Neutrophil (primary cell): Measurements from ENCODE around the gene BCCIP.

Experiments
- H3K27ac ChIP-seq: fragments of 200-600 bp; sonication (generic); 2 replicates; pipeline ENCODE4 v1.5.1; 2016; ENCODE audit warnings: mild to moderate bottlenecking, moderate library complexity
- H3K27me3 ChIP-seq: fragments of 200-600 bp; sonication (generic); 2 replicates; pipeline ENCODE4 v1.6.0; 2016; ENCODE audit warnings: mild to moderate bottlenecking
- H3K36me3 ChIP-seq: fragments of 200-600 bp; sonication (generic); 2 replicates; pipeline ENCODE4 v1.5.1; 2017
- H3K4me1 ChIP-seq, 2 experiments: fragments of 200-600 bp in 1 of 2; sonication (generic) in 1 of 2; 1 replicate in 1 of 2; 2 replicates in 1 of 2; pipeline versions ENCODE4 v1.5.1 to v1.6.1; 2013 to 2016; ENCODE audit warnings: low read depth in 1 of 2, low read length in 1 of 2, mild to moderate bottlenecking in 1 of 2, moderate library complexity in 1 of 2; ENCODE audit not compliant: control insufficient read depth in 1 of 2, insufficient read depth in 1 of 2
- H3K4me3 ChIP-seq, 2 experiments: fragments of 200-600 bp in 1 of 2; sonication (generic) in 1 of 2; 1 replicate in 1 of 2; 2 replicates in 1 of 2; pipeline ENCODE4 v1.5.1; 2013 to 2016; ENCODE audit warnings: low read depth in 1 of 2, low read length in 1 of 2, mild to moderate bottlenecking in 1 of 2, moderate library complexity in 1 of 2
- H3K9me3 ChIP-seq: fragments of 200-600 bp; sonication (generic); 2 replicates; pipeline ENCODE4 v1.5.1; 2016
- TF ChIP-seq, protein P1 (sequence below): fragments of 200-600 bp; sonication (generic); IDR thresholded peaks from 2 replicates; pipeline ENCODE4 v1.5.1; 2016; ENCODE audit warnings: antibody characterized with exemption

The BCCIP gene

GRCh38 chr10:125845617-125846016 lies 22.3 kb downstream of the BCCIP start:
- Histone ChIP-seq H3K27me3 (no peaks in the 10 kb centered on the region), H3K4me3 (no peak overlapping the region), H3K9me3 (no peaks in the 10 kb centered on the region), H3K36me3 (peaks cover 26% of the 10 kb centered on the region), H3K27ac (no peak overlapping the region), H3K4me1 (no peaks in the 10 kb centered on the region)
- TF ChIP-seq, protein P1, sequence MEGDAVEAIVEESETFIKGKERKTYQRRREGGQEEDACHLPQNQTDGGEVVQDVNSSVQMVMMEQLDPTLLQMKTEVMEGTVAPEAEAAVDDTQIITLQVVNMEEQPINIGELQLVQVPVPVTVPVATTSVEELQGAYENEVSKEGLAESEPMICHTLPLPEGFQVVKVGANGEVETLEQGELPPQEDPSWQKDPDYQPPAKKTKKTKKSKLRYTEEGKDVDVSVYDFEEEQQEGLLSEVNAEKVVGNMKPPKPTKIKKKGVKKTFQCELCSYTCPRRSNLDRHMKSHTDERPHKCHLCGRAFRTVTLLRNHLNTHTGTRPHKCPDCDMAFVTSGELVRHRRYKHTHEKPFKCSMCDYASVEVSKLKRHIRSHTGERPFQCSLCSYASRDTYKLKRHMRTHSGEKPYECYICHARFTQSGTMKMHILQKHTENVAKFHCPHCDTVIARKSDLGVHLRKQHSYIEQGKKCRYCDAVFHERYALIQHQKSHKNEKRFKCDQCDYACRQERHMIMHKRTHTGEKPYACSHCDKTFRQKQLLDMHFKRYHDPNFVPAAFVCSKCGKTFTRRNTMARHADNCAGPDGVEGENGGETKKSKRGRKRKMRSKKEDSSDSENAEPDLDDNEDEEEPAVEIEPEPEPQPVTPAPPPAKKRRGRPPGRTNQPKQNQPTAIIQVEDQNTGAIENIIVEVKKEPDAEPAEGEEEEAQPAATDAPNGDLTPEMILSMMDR: no peak

- Histone ChIP-seq H3K4me3 (no peak overlapping the region), H3K36me3 (peaks cover 25% of the 10 kb centered on the region), H3K27ac (no peak overlapping the region), H3K9me3 (no peaks in the 10 kb centered on the region), H3K4me1 (no peaks in the 10 kb centered on the region), H3K27me3 (no peaks in the 10 kb centered on the region)
- TF ChIP-seq, protein P1: no peak
Measured at GRCh38 chr10:125846894-125847293, 23.5 kb downstream of the BCCIP start.

DNA sequence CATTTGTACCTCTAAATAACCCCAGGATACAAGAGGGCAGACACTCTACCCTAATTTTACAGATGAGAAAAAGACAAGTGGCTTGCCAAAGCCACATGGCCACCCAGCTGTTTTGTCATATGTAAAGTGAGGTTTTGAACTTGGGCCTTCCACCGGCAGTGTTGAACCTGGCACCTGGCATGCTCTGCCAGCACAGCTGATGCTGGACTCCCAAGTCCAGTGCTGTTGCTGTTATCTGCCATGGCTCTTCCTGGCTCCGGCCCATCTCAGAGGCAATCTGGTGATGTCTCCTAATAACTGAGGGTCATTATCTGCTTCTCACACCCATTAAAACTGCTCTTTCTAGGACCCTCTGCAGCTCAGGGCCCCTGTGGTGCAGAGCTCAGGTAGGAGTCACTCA lies 25.0 kb downstream of the BCCIP start:
- Histone ChIP-seq H3K27me3 (no peaks in the 10 kb centered on the region), H3K36me3 (peaks cover 31% of the 10 kb centered on the region), H3K4me1 (no peaks in the 10 kb centered on the region), H3K9me3 (no peaks in the 10 kb centered on the region), H3K4me3 (no peak overlapping the region), H3K27ac (no peak overlapping the region)
- TF ChIP-seq, protein P1: no peak

GRCh38 chr10:125848857-125849256 lies 25.5 kb downstream of the BCCIP start:
- Histone ChIP-seq H3K4me3 (no peak overlapping the region), H3K9me3 (no peaks in the 10 kb centered on the region), H3K4me1 (no peaks in the 10 kb centered on the region), H3K27me3 (no peaks in the 10 kb centered on the region), H3K27ac (no peak overlapping the region), H3K36me3 (peaks cover 31% of the 10 kb centered on the region)
- TF ChIP-seq, protein P1: no peak

GRCh38 chr10:125849448-125849847 lies 26.1 kb downstream of the BCCIP start:
- Histone ChIP-seq H3K4me3 (no peak overlapping the region), H3K36me3 (peaks cover 31% of the 10 kb centered on the region)

More at GRCh38 chr10:125849448-125849847, 26.1 kb downstream of the BCCIP start:
- Histone ChIP-seq H3K27ac (no peak overlapping the region), H3K4me1 (no peaks in the 10 kb centered on the region), H3K9me3 (no peaks in the 10 kb centered on the region), H3K27me3 (no peaks in the 10 kb centered on the region)
- TF ChIP-seq, protein P1: no peak
